ENCODE data around the gene PTH1R. TPM values are rescaled to one million over a fixed set of nuclear protein-coding genes. Genes with fewer than 3 reads are reported as not detected.

The PTH1R gene
- total RNA-seq, 4 donors from 2014 or later, result 7.8 to 18.5 (median 14.5) TPM

DNA sequence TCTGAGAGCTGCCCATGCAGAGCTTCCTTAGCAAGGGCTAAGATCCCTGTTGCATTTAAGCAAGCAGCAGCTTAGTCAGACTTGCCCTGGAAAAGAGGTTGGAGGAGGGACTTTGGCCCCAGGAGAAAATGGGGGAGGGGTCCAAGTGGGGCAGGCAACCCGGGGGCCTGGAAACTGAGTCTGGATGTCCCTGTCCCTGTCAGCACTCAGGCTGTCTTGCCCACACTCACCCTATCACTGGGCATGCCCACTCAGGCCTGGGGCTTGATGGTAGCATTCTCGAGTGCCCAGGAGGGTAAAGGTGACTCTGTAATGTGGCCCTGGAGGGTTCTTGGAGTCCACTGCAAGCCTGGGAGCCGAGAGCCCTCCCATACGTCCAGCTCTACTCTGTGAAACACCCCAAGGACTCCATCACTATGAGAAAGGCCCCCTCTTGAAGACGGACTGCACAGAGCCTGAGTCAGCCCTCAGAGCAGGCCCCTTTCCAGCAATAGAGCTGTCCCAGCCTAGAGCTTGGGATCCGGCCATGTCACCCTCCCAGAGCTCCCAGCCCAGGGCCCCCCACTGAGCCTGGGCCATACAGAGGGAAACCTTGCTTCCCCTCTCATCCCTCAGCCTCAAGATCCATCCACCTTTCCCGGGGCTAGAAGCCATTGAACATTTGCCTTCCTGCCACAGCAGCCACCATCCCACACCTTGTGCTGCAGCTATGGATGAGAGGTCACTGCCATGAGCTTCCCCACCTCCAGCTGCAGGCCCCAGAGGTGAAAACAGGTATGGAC is 27.6 kb upstream of the PTH1R start:
- 83% methylated on average over 1 of the region's 7 CpGs; no CpG with 5 or more reads in 1 of the 2 donors for WGBS, 2 donors (ENCODE audit: low coverage in 1 of 2)
- no peak for ATAC-seq
- TF ChIP-seq POLR2AphosphoS5 (IDR thresholded peaks at IDR 0.05), result no peak
- TF ChIP-seq, protein P1, sequence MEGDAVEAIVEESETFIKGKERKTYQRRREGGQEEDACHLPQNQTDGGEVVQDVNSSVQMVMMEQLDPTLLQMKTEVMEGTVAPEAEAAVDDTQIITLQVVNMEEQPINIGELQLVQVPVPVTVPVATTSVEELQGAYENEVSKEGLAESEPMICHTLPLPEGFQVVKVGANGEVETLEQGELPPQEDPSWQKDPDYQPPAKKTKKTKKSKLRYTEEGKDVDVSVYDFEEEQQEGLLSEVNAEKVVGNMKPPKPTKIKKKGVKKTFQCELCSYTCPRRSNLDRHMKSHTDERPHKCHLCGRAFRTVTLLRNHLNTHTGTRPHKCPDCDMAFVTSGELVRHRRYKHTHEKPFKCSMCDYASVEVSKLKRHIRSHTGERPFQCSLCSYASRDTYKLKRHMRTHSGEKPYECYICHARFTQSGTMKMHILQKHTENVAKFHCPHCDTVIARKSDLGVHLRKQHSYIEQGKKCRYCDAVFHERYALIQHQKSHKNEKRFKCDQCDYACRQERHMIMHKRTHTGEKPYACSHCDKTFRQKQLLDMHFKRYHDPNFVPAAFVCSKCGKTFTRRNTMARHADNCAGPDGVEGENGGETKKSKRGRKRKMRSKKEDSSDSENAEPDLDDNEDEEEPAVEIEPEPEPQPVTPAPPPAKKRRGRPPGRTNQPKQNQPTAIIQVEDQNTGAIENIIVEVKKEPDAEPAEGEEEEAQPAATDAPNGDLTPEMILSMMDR (IDR thresholded peaks at IDR 0.05), result no peak
- no peak for TF ChIP-seq POLR2A (IDR thresholded peaks at IDR 0.05)
- no peak for TF ChIP-seq EP300 (IDR thresholded peaks at IDR 0.05)
- peaks cover 0 to 21% (median 9%) of the 10 kb centered on the region in 3 donors for H3K4me1 ChIP-seq
- no peaks in the 10 kb centered on the region for H3K36me3 ChIP-seq
- no peaks in the 10 kb centered on the region for H3K27me3 ChIP-seq
- H3K4me3 ChIP-seq, result no peak overlapping the region
- no peaks in the 10 kb centered on the region for H3K9me3 ChIP-seq
- H3K27ac ChIP-seq, result no peak overlapping the region

DNA sequence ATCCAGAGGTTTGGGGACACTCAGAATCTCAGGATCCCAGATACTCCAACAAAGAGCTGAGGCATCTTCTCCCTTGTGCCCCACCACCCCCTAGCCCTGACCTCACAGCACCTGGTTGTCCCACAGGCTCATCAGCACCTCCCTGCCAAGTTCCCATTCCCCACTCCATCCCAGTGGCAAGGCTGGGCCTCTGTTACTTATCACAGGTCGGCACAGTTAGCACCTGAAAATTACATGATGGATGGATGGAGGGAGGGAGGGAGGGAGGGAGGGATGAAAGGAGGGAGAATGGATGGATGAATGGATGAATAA is 27.1 kb upstream of the PTH1R start:
- WGBS, 2 donors (ENCODE audit: low coverage in 1 of 2), result no CpG with 5 or more reads among the region's 1 CpG
- TF ChIP-seq, protein P1 (IDR thresholded peaks at IDR 0.05), result no peak
- TF ChIP-seq POLR2AphosphoS5 (IDR thresholded peaks at IDR 0.05), result no peak
- no peak for TF ChIP-seq EP300 (IDR thresholded peaks at IDR 0.05)
- TF ChIP-seq POLR2A (IDR thresholded peaks at IDR 0.05), result no peak
- peaks cover 0 to 16% (median 9%) of the 10 kb centered on the region in 3 donors for H3K4me1 ChIP-seq
- H3K9me3 ChIP-seq, result no peaks in the 10 kb centered on the region
- no peak overlapping the region for H3K4me3 ChIP-seq
- no peaks in the 10 kb centered on the region for H3K36me3 ChIP-seq
- no peak overlapping the region for H3K27ac ChIP-seq
- H3K27me3 ChIP-seq, result no peaks in the 10 kb centered on the region
- ATAC-seq, result no peak

DNA sequence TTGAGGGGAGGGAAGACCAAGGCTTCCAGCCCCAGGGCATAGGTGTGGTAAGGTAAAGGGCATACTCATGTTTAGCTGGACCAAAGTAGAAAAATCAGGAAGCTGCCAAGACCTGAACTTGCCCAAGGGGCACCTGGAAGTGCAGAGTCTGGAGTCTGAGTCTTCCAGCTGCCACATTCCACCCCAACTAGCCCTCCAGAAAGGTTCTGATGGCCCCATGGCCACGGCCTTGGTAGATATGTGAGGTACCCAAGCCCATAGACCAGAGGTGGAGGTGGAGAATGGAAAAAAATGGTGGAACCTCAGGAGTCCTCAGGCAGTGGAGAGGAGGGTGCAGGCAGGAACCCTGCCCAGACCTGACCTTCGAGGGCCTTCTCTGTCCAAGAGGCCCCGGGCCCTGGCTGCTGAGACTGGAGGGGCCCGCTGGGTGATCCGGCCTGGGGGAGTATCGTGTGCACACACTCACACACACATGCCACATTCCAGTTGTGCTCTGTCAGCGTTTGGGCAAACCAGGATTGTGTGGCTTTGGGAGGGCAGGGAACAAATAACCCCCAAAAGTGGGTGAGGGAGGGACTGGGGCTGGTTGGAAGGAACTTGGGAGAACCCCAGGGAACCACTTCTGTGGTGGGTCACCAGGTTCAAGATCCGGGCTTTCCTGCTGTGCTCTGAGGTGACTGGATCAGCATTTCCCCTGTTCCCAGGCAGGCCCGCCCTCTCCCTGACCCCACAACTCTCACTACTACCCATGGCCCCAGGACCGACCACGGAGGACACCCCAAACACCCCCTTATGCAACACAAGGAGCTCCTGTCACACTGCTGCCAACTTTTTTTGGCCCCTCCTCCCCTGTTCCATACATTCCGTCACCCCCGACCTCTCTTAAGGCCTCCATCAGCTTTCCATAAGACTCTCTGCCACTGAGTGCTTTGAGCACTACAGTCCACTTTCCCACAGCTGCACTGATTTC is 25.9 kb upstream of the PTH1R start:
- Histone ChIP-seq H3K9me3 (no peaks in the 10 kb centered on the region), H3K4me1 (peaks cover 0 to 6% (median 3%) of the 10 kb centered on the region in 3 donors), H3K4me3 (no peak overlapping the region), H3K27ac (no peak overlapping the region), H3K36me3 (no peaks in the 10 kb centered on the region), H3K27me3 (no peaks in the 10 kb centered on the region)
- no peak for ATAC-seq
- 78 to 91% methylated on average over 5 to 7 of the region's 13 CpGs for WGBS, 2 donors (ENCODE audit: low coverage in 1 of 2)
- TF ChIP-seq EP300 (IDR thresholded peaks at IDR 0.05) (no peak), POLR2AphosphoS5 (IDR thresholded peaks at IDR 0.05) (no peak)

DNA sequence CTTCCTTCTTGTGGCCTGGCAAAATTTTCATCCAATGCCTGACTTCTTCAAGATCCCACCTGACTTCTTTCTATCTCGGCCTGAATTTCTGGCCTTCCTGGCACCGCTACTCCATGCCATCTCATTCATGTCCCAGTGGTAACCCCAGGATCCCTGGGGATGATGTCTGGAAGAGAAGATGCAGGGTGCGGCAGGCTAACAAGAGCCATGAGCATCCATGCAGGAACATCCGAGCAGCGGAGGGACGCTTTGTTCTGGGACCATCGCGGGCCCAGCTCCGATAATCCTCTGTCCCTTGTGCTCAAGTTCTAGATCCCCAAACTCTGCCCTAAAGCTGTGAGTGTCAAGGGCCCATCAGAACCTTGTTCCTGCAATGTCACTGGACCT is 25.2 kb upstream of the PTH1R start:
- Histone ChIP-seq H3K4me3 (no peak overlapping the region), H3K36me3 (no peaks in the 10 kb centered on the region), H3K9me3 (no peaks in the 10 kb centered on the region), H3K27me3 (no peaks in the 10 kb centered on the region), H3K27ac (no peak overlapping the region), H3K4me1 (peaks cover 0 to under 1% (median 0%) of the 10 kb centered on the region in 3 donors)
- WGBS, 2 donors (ENCODE audit: low coverage in 1 of 2), result 70 to 88% methylated on average over 2 to 9 of the region's 9 CpGs
- no peak for ATAC-seq
- TF ChIP-seq, protein P1 (IDR thresholded peaks at IDR 0.05), result no peak
- TF ChIP-seq POLR2A (IDR thresholded peaks at IDR 0.05), result no peak
- no peak for TF ChIP-seq EP300 (IDR thresholded peaks at IDR 0.05)
- TF ChIP-seq POLR2AphosphoS5 (IDR thresholded peaks at IDR 0.05), result no peak

DNA sequence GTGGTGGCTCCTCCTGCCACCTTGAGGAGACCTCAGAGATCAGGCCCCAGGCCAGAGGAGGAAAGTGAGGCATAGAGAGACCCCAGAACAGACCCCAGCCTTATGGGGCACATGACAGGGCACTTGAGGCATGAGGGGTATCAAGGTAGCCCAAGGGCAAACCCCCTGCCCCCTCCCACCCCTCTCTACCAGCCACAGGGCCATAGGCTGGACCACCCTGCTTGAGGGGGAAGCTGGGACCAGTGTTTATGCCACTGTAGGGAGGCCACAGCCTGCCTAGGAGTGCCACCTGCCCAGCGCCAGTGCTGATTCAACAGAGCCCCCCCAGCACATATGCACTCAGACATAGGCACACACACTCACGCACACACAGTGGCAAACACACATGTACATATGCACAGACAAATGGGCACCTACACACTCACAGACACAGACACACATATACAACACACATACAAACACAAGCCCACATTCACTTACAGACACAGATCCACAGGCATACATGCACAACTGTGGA is 24.6 kb upstream of the PTH1R start:
- Histone ChIP-seq H3K27me3 (no peaks in the 10 kb centered on the region), H3K36me3 (no peaks in the 10 kb centered on the region), H3K9me3 (no peaks in the 10 kb centered on the region), H3K27ac (no peak overlapping the region), H3K4me3 (no peak overlapping the region), H3K4me1 (no peaks in the 10 kb centered on the region)
- TF ChIP-seq POLR2AphosphoS5 (IDR thresholded peaks at IDR 0.05) (no peak), POLR2A (IDR thresholded peaks at IDR 0.05) (no peak)
- TF ChIP-seq, protein P1 (IDR thresholded peaks at IDR 0.05), result no peak
- ATAC-seq, result no peak
- WGBS, 2 donors (ENCODE audit: low coverage in 1 of 2), result 100% methylated on average over 1 of the region's 2 CpGs; no CpG with 5 or more reads in 1 of the 2 donors

Measured in gastroesophageal sphincter (tissue), 4 donors.